Activated CD4-positive, CD25-positive, alpha-beta regulatory T cell (primary cell): ENCODE results near the gene ARRB1.

Experiments used
- DNase-seq, 4 experiments: peaks; one replicate each; lab custom pipeline; 2025; lab: John Stamatoyannopoulos, UW

Gene ARRB1

GRCh38 chr11:75248924-75249256 is 102.6 kb downstream of the ARRB1 start:
- DNase-seq = no peak

GRCh38 chr11:75246671-75247350 is 104.7 kb downstream of the ARRB1 start:
- no peak for DNase-seq

- no peak for DNase-seq
Measured at GRCh38 chr11:75246006-75246670, 105.3 kb downstream of the ARRB1 start.

- no peak for DNase-seq
Measured at GRCh38 chr11:75245356-75246005, 106.0 kb downstream of the ARRB1 start.

- no peak for DNase-seq
Measured at GRCh38 chr11:75244052-75244814, 107.2 kb downstream of the ARRB1 start.

GRCh38 chr11:75242722-75243600 is 108.5 kb downstream of the ARRB1 start:
- no peak for DNase-seq

- DNase-seq = peak in 1 of 4 experiments; percentile 28
Measured at GRCh38 chr11:75241906-75242644, 109.4 kb downstream of the ARRB1 start.

- peak; percentile 77 to 83 (median 80) for DNase-seq
Measured at GRCh38 chr11:75241036-75241905, 110.2 kb downstream of the ARRB1 start.

- no peak for DNase-seq
Measured at GRCh38 chr11:75240311-75241035, 111.0 kb downstream of the ARRB1 start, which contains the start of gene TPBGL. Gene TPBGL, plus strand, starts transcription at chr11:75240774. Its CDS starts 276 bp downstream, at chr11:75241050.

GRCh38 chr11:75239531-75240290 is 111.8 kb downstream of the ARRB1 start:
- no peak for DNase-seq

- no peak for DNase-seq
Measured at GRCh38 chr11:75238595-75239440, 112.6 kb downstream of the ARRB1 start.

- DNase-seq = no peak
Measured at GRCh38 chr11:75237050-75237449, 114.4 kb downstream of the ARRB1 start.

- no peak for DNase-seq
Measured at GRCh38 chr11:75236062-75236461, 115.4 kb downstream of the ARRB1 start.

- DNase-seq = no peak
Measured at GRCh38 chr11:75233754-75234172, 117.7 kb downstream of the ARRB1 start.

GRCh38 chr11:75230621-75231020 is 120.8 kb downstream of the ARRB1 start:
- DNase-seq = no peak

GRCh38 chr11:75229466-75229865 is 122.0 kb downstream of the ARRB1 start:
- DNase-seq = no peak

- DNase-seq = no peak
Measured at GRCh38 chr11:75225794-75226193, 125.7 kb downstream of the ARRB1 start.
